Central memory CD8-positive, alpha-beta T cell (primary cell): ENCODE results near the gene SMG6.

Source experiments
- ATAC-seq: fragments of 150-1000 bp; cut with Tn5 transposase; replicated peaks from 2 replicates; pipeline ENCODE4 v1.10.0; 2022; ENCODE audit warnings: mild to moderate bottlenecking, moderate FRiP score, moderate number of reproducible peaks; ENCODE audit not compliant: poor library complexity, severe bottlenecking; ENCODE audit errors: extremely low read depth
- DNase-seq, 2 donors: peaks; one replicate each; pipeline ENCODE4 v3.0.0; 2021; ENCODE audit warnings: low spot score in 2 of 2
- H3K27ac Mint-ChIP-seq: one replicate; pipeline ENCODE4 v1.8.0; 2022; ENCODE audit warnings: low read depth, mild to moderate bottlenecking, moderate library complexity, mixed read lengths
- H3K27me3 Mint-ChIP-seq: one replicate; pipeline ENCODE4 v1.8.0; 2022; ENCODE audit warnings: mixed read lengths
- H3K36me3 Mint-ChIP-seq: one replicate; pipeline ENCODE4 v1.8.0; 2022; ENCODE audit warnings: mild to moderate bottlenecking, moderate library complexity, mixed read lengths; ENCODE audit not compliant: insufficient read depth
- H3K4me1 Mint-ChIP-seq: one replicate; pipeline ENCODE4 v1.8.0; 2022; ENCODE audit warnings: mixed read lengths
- H3K4me3 Mint-ChIP-seq: one replicate; pipeline ENCODE4 v1.8.0; 2022; ENCODE audit warnings: mild to moderate bottlenecking, moderate library complexity, mixed read lengths
- H3K9me3 Mint-ChIP-seq: one replicate; pipeline ENCODE4 v1.8.0; 2022; ENCODE audit warnings: mixed read lengths

The SMG6 gene

GRCh38 chr17:2183346-2183745 is 120.2 kb downstream of the SMG6 start:
- peaks cover 27% of the 10 kb centered on the region for H3K4me1 Mint-ChIP-seq
- no peaks in the 10 kb centered on the region for H3K9me3 Mint-ChIP-seq
- no peaks in the 10 kb centered on the region for H3K27me3 Mint-ChIP-seq
- no peak overlapping the region for H3K4me3 Mint-ChIP-seq
- DNase-seq: no peak
- no peak for ATAC-seq
- H3K36me3 Mint-ChIP-seq: peaks cover 19% of the 10 kb centered on the region
- peak overlapping the region; percentile 80 for H3K27ac Mint-ChIP-seq

DNA sequence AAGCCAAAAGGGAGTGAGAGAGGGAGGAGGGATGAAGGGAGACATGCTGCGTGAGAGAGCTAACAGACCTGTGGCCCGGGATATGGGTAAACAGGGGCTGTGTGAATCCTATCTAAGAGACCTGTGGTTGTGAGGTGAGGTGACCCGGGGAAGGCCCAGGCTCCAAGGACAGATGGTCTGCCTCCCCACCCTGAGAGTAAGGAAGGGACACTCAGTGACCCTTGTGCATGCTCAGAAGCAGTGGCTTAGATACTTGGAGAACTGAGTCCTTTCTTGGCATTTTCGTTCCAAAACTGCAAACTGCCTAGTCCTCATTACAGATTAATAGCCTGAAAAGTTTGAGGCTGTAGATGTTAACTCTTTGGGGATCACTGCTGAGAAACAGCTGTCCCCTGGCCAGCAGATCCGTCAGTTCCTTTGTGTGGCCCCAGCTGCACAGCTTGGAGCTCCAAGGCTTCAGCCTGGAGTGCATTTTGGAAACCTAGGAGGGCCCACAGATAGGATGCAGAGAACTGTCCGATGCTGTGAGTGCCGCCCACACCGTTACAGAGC is 121.6 kb downstream of the SMG6 start:
- DNase-seq (no peak), ATAC-seq (no peak)
- Mint-ChIP-seq H3K4me3 (no peak overlapping the region), H3K4me1 (peaks cover 36% of the 10 kb centered on the region), H3K27me3 (no peaks in the 10 kb centered on the region), H3K36me3 (peaks cover 23% of the 10 kb centered on the region), H3K9me3 (no peaks in the 10 kb centered on the region), H3K27ac (no peak overlapping the region)

DNA sequence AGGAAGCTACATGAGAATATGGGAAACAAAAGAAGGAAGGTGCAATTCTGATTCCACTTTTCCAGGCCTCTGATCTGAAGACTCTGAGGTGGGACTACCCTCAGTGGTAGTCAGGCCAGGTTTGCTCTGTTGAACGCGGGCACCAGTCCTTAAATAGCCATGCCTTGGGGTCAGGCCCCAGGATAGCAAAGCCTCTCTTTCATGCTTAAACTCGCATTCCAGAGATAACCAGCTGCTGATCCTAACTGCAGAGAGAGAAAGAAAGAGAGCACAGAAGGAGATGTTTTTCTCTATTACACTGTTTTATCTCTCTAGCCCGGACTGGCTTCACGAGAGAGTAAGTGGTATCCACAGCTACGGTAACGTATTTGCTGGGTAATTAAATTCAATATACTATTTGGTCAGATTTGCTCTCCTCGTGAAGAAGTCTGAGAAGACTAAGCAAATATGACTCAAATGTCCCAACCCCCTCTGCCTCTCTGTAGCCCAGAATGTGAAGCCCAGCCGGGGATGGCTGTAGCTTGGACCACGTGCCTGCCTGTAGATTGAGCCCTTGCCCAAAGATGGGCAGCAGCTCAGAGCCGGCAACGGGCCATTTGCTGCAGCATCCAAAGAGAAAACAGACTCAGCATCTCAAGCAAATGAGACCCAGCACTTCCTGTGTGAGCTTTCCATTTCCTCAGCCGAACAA is 122.2 kb downstream of the SMG6 start:
- no peak for ATAC-seq
- H3K4me3 Mint-ChIP-seq: no peak overlapping the region

GRCh38 chr17:2180768-2181167 is 122.8 kb downstream of the SMG6 start:
- peaks cover 41% of the 10 kb centered on the region for H3K4me1 Mint-ChIP-seq
- no peak overlapping the region for H3K4me3 Mint-ChIP-seq
- no peaks in the 10 kb centered on the region for H3K27me3 Mint-ChIP-seq
- H3K9me3 Mint-ChIP-seq: no peaks in the 10 kb centered on the region
- no peak for ATAC-seq
- DNase-seq: no peak
- peaks cover 19% of the 10 kb centered on the region for H3K36me3 Mint-ChIP-seq
- H3K27ac Mint-ChIP-seq: no peak overlapping the region

More for the DNA sequence above, 122.2 kb downstream of the SMG6 start:
- no peaks in the 10 kb centered on the region for H3K9me3 Mint-ChIP-seq
- no peak for DNase-seq
- no peaks in the 10 kb centered on the region for H3K27me3 Mint-ChIP-seq
- H3K4me1 Mint-ChIP-seq: peaks cover 40% of the 10 kb centered on the region
- H3K36me3 Mint-ChIP-seq: peaks cover 20% of the 10 kb centered on the region
- H3K27ac Mint-ChIP-seq: no peak overlapping the region

DNA sequence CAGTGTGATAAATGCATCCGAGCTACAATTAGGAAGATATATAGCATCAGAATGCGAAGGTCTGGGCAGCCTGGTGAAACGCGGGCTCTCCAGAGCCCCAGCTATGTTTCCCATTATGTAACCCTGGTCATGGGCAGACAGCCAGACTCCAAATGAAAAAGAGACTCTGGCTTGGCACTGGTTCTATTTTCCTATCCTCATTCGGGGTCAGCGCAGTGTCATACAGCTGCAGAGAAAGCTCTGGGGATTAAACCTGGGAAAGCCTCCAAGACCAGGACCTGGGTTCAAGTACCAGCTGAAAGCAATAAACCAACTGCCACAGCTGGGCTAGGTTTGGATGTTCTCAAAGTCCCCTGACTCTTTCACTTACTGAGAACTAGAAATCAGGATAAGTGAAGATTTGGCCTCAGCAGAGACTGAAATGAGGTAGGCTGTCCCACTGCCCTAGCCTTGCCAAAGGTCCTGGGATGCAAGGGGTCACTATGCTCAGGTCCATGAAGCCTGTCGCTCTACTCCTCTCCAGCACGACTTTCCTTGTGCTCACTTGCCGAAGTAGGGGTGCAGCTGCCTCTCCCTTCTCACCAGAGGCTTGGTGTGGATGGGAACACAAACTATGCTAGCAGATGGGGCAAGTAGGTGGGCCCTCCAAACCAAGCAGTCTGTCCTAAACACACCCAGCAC is 123.8 kb downstream of the SMG6 start:
- DNase-seq (no peak), ATAC-seq (no peak)
- Mint-ChIP-seq H3K27ac (no peak overlapping the region), H3K27me3 (no peaks in the 10 kb centered on the region), H3K4me1 (peaks cover 34% of the 10 kb centered on the region), H3K36me3 (peaks cover 11% of the 10 kb centered on the region), H3K9me3 (no peaks in the 10 kb centered on the region), H3K4me3 (no peak overlapping the region)

- Mint-ChIP-seq H3K36me3 (peaks cover 11% of the 10 kb centered on the region), H3K9me3 (no peaks in the 10 kb centered on the region), H3K27me3 (no peaks in the 10 kb centered on the region), H3K4me3 (no peak overlapping the region), H3K27ac (no peak overlapping the region), H3K4me1 (peaks cover 41% of the 10 kb centered on the region)
- DNase-seq (no peak), ATAC-seq (no peak)
These were observed 124.6 kb downstream of the SMG6 start for GRCh38 chr17:2178798-2179501.

- Mint-ChIP-seq H3K9me3 (no peaks in the 10 kb centered on the region), H3K27ac (no peak overlapping the region), H3K27me3 (no peaks in the 10 kb centered on the region), H3K36me3 (peaks cover 11% of the 10 kb centered on the region), H3K4me3 (no peak overlapping the region), H3K4me1 (peaks cover 35% of the 10 kb centered on the region)
- DNase-seq (no peak), ATAC-seq (no peak)
These were observed 126.3 kb downstream of the SMG6 start for GRCh38 chr17:2177235-2177811.

DNA sequence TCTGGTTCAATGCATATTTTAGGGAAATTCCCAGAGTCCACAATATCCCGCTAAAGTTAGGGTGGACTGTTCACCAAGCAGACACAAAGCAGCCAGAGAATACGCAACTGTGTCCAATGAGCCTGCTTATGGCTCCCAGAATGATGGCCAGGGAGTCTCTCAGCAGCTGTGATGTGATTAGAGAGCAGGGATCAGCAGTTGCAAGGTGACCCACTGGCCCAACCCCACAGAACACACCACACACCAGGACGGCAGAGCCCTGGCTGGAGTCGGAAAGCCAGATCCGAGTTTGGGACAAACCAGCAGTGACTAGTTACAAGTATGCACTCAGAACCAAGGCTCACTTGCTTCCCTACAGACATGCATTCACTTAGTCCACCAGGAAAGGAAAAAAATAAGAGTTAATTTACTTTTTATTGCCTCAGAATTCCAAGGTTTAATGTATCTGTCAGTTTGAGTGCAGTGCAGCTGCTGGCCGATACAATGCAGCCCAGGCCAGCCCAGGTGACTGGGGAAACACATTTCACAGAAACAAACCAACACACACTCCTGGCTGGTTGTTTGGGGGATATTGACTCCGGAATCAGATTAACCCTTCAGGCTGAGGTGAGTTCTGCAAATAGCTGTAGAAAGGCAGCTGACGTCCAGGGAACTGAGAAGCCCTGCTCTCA is 127.0 kb downstream of the SMG6 start:
- Mint-ChIP-seq H3K4me1 (peaks cover 35% of the 10 kb centered on the region), H3K4me3 (no peak overlapping the region), H3K27ac (no peak overlapping the region), H3K9me3 (no peaks in the 10 kb centered on the region), H3K27me3 (no peaks in the 10 kb centered on the region), H3K36me3 (peaks cover 14% of the 10 kb centered on the region)
- DNase-seq (no peak), ATAC-seq (no peak)

GRCh38 chr17:2175294-2175628 is 128.3 kb downstream of the SMG6 start:
- no peak overlapping the region for H3K4me3 Mint-ChIP-seq
- H3K27me3 Mint-ChIP-seq: no peaks in the 10 kb centered on the region
- peaks cover 17% of the 10 kb centered on the region for H3K36me3 Mint-ChIP-seq
- no peaks in the 10 kb centered on the region for H3K9me3 Mint-ChIP-seq
- ATAC-seq (no peak), DNase-seq (no peak)
- peak overlapping the region; percentile 29 for H3K27ac Mint-ChIP-seq
- peaks cover 33% of the 10 kb centered on the region for H3K4me1 Mint-ChIP-seq

DNA sequence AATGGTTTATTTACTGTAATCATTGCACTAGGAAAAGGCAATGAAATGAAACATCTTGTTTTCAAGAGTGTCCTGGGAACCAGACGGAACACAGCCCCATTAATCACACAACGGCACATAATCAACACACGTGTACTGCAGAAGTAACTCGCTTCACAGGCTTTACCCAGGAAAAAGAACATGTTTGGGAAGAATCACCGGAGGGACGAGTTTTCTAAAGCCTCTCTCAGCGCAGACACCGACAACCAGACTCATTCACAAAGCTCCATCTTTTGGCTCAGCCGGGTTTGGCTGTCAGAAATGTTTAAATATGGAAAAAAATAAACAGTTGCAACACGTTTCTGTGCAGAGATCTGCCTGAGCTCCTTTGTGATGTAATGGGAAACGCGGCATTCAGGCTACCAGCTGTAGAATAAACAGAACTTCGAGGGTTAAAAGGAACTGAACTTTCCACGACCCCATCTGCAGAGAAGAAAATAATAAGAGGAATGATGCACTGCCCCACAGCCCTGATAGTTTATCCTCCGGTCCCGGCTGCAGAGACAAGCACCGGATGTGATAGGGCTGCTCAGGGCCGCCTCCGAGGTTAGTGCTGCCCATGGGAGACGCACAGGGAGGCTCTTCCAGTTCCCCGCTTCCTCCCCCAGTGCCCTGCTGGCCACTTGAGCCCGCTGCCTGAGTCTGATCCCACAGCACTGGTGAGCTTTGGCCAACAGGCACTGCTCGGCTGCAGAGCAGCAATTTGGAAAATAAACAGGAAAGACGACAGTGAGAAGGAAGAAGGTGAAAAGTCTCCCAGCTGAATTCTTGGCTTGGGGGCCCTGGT is 128.9 kb downstream of the SMG6 start:
- peak overlapping the region; percentile 29 for H3K27ac Mint-ChIP-seq
- no peak for ATAC-seq
- H3K27me3 Mint-ChIP-seq: no peaks in the 10 kb centered on the region
- no peaks in the 10 kb centered on the region for H3K9me3 Mint-ChIP-seq
- H3K36me3 Mint-ChIP-seq: peaks cover 14% of the 10 kb centered on the region
- DNase-seq: no peak
- no peak overlapping the region for H3K4me3 Mint-ChIP-seq
- H3K4me1 Mint-ChIP-seq: peaks cover 31% of the 10 kb centered on the region

DNA sequence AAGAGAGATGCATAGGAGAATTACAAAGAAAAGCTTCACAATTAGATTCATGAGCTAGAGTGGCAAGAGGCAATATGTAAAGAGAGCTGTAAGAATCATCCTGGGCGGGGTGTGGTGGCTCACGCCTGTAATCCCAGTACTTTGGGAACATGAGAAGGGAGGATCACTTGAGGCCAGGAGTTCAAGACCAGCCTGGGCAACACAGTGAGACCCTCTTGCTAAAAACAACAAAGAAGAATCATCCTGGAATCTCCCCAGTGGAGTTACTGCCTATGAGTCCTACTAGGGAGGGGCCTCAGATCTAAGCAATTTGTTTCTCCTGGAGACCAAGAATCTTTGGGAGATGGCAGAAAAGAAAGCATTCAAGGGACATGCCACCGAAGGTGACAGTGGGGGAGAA is 129.6 kb downstream of the SMG6 start:
- no peak for DNase-seq
- Mint-ChIP-seq H3K4me1 (peaks cover 36% of the 10 kb centered on the region), H3K36me3 (peaks cover 12% of the 10 kb centered on the region), H3K9me3 (no peaks in the 10 kb centered on the region), H3K4me3 (no peak overlapping the region), H3K27ac (no peak overlapping the region), H3K27me3 (no peaks in the 10 kb centered on the region)
- no peak for ATAC-seq
